ENCODE measurements around the gene C2CD4D. TPM values are rescaled to one million over a fixed set of nuclear protein-coding genes. Genes with fewer than 3 reads are reported as not detected.
A peak's percentile ranks its signal among the peaks of the same experiment; 100 is the strongest.

C2CD4D gene
- total RNA-seq, 1 donor from 2014 or later, result 0.16 TPM

GRCh38 chr1:151867321-151867720, 27.7 kb upstream of the C2CD4D start:
- H3K4me3 ChIP-seq (ENCODE audit: insufficient read depth, low read depth, low read length), result no peak overlapping the region
- TF ChIP-seq EZH2 (IDR thresholded peaks at IDR 0.05; ENCODE audit: insufficient read depth, low read length), result no peak
- no peak for TF ChIP-seq CTCF (IDR thresholded peaks at IDR 0.05; ENCODE audit: insufficient read depth, low read depth, low read length)

GRCh38 chr1:151864411-151864810, 24.8 kb upstream of the C2CD4D start:
- TF ChIP-seq CTCF (IDR thresholded peaks at IDR 0.05; ENCODE audit: insufficient read depth, low read depth, low read length) (no peak), EZH2 (IDR thresholded peaks at IDR 0.05; ENCODE audit: insufficient read depth, low read length) (no peak)
- peaks cover 16% of the 10 kb centered on the region for H3K27me3 Mint-ChIP-seq (ENCODE audit: low read depth, unreplicated experiment)
- Histone ChIP-seq H4K20me1 (ENCODE audit: insufficient read depth, low read length) (no peaks in the 10 kb centered on the region), H3K36me3 (ENCODE audit: insufficient read depth, low read length) (no peaks in the 10 kb centered on the region), H3K4me2 (ENCODE audit: low read length) (no peak overlapping the region), H3K27me3 (ENCODE audit: insufficient read depth, low read length) (peaks cover 3% of the 10 kb centered on the region), H3K9me3 (ENCODE audit: insufficient read depth, low read depth, low read length) (no peaks in the 10 kb centered on the region), H2AFZ (ENCODE audit: low read depth, low read length) (no peak overlapping the region), H3K79me2 (ENCODE audit: insufficient read depth, low read length) (no peaks in the 10 kb centered on the region), H3K9ac (ENCODE audit: low read length) (no peak overlapping the region), H3K4me1 (ENCODE audit: insufficient read depth, low read length) (no peaks in the 10 kb centered on the region), H3K4me3 (ENCODE audit: insufficient read depth, low read depth, low read length) (no peak overlapping the region), H3K27ac (ENCODE audit: low read depth, low read length) (no peak overlapping the region)
- H3K9me3 Mint-ChIP-seq (ENCODE audit: unreplicated experiment), result no peaks in the 10 kb centered on the region
- H3K36me3 Mint-ChIP-seq (ENCODE audit: low read depth, unreplicated experiment), result no peaks in the 10 kb centered on the region
- H3K4me1 Mint-ChIP-seq (ENCODE audit: low read depth, unreplicated experiment), result peaks cover 14% of the 10 kb centered on the region
- no peak for FAIRE-seq
- no peak for DNase-seq (ENCODE audit: low read depth)
- no peak overlapping the region for H3K27ac Mint-ChIP-seq (ENCODE audit: unreplicated experiment)
- no peak overlapping the region for H3K4me3 Mint-ChIP-seq (ENCODE audit: unreplicated experiment)

More at GRCh38 chr1:151867321-151867720, 27.7 kb upstream of the C2CD4D start:
- H3K4me2 ChIP-seq (ENCODE audit: low read length), result no peak overlapping the region
- no peaks in the 10 kb centered on the region for H3K36me3 ChIP-seq (ENCODE audit: insufficient read depth, low read length)
- H3K4me1 Mint-ChIP-seq (ENCODE audit: low read depth, unreplicated experiment), result peaks cover 13% of the 10 kb centered on the region
- H4K20me1 ChIP-seq (ENCODE audit: insufficient read depth, low read length), result no peaks in the 10 kb centered on the region
- DNase-seq (ENCODE audit: low read depth) (no peak), FAIRE-seq (no peak)
- no peaks in the 10 kb centered on the region for H3K4me1 ChIP-seq (ENCODE audit: insufficient read depth, low read length)
- no peaks in the 10 kb centered on the region for H3K27me3 ChIP-seq (ENCODE audit: insufficient read depth, low read length)
- H3K9me3 ChIP-seq (ENCODE audit: insufficient read depth, low read depth, low read length), result no peaks in the 10 kb centered on the region
- H3K4me3 Mint-ChIP-seq (ENCODE audit: unreplicated experiment), result no peak overlapping the region
- no peaks in the 10 kb centered on the region for H3K9me3 Mint-ChIP-seq (ENCODE audit: unreplicated experiment)
- H3K36me3 Mint-ChIP-seq (ENCODE audit: low read depth, unreplicated experiment), result peaks cover 3% of the 10 kb centered on the region
- H3K79me2 ChIP-seq (ENCODE audit: insufficient read depth, low read length), result no peaks in the 10 kb centered on the region
- no peak overlapping the region for H3K27ac ChIP-seq (ENCODE audit: low read depth, low read length)
- H3K27ac Mint-ChIP-seq (ENCODE audit: unreplicated experiment), result no peak overlapping the region
- peaks cover 4% of the 10 kb centered on the region for H3K27me3 Mint-ChIP-seq (ENCODE audit: low read depth, unreplicated experiment)
- H3K9ac ChIP-seq (ENCODE audit: low read length), result no peak overlapping the region
- H2AFZ ChIP-seq (ENCODE audit: low read depth, low read length), result no peak overlapping the region

- FAIRE-seq (no peak), DNase-seq (ENCODE audit: low read depth) (no peak)
- Histone ChIP-seq H3K4me1 (ENCODE audit: insufficient read depth, low read length) (no peaks in the 10 kb centered on the region), H2AFZ (ENCODE audit: low read depth, low read length) (no peak overlapping the region), H4K20me1 (ENCODE audit: insufficient read depth, low read length) (no peaks in the 10 kb centered on the region), H3K36me3 (ENCODE audit: insufficient read depth, low read length) (no peaks in the 10 kb centered on the region), H3K27ac (ENCODE audit: low read depth, low read length) (no peak overlapping the region), H3K9me3 (ENCODE audit: insufficient read depth, low read depth, low read length) (no peaks in the 10 kb centered on the region), H3K9ac (ENCODE audit: low read length) (no peak overlapping the region), H3K27me3 (ENCODE audit: insufficient read depth, low read length) (peaks cover 3% of the 10 kb centered on the region), H3K4me2 (ENCODE audit: low read length) (no peak overlapping the region), H3K79me2 (ENCODE audit: insufficient read depth, low read length) (no peaks in the 10 kb centered on the region), H3K4me3 (ENCODE audit: insufficient read depth, low read depth, low read length) (no peak overlapping the region)
- Mint-ChIP-seq H3K27me3 (ENCODE audit: low read depth, unreplicated experiment) (peaks cover 21% of the 10 kb centered on the region), H3K27ac (ENCODE audit: unreplicated experiment) (peak overlapping the region; percentile 51), H3K4me3 (ENCODE audit: unreplicated experiment) (no peak overlapping the region), H3K4me1 (ENCODE audit: low read depth, unreplicated experiment) (peaks cover 15% of the 10 kb centered on the region), H3K36me3 (ENCODE audit: low read depth, unreplicated experiment) (no peaks in the 10 kb centered on the region), H3K9me3 (ENCODE audit: unreplicated experiment) (peaks cover 2% of the 10 kb centered on the region)
- TF ChIP-seq EZH2 (IDR thresholded peaks at IDR 0.05; ENCODE audit: insufficient read depth, low read length) (no peak), CTCF (IDR thresholded peaks at IDR 0.05; ENCODE audit: insufficient read depth, low read depth, low read length) (no peak)
Measured at GRCh38 chr1:151862604-151863003, 23.0 kb upstream of the C2CD4D start.
